HuH-7 (cell line): ENCODE data around the gene SNX21.

Source experiments
- DNase-seq: peaks from one replicate; pipeline ENCODE4 v3.0.0; 2011; ENCODE audit warnings: low spot score

SNX21 gene

DNA sequence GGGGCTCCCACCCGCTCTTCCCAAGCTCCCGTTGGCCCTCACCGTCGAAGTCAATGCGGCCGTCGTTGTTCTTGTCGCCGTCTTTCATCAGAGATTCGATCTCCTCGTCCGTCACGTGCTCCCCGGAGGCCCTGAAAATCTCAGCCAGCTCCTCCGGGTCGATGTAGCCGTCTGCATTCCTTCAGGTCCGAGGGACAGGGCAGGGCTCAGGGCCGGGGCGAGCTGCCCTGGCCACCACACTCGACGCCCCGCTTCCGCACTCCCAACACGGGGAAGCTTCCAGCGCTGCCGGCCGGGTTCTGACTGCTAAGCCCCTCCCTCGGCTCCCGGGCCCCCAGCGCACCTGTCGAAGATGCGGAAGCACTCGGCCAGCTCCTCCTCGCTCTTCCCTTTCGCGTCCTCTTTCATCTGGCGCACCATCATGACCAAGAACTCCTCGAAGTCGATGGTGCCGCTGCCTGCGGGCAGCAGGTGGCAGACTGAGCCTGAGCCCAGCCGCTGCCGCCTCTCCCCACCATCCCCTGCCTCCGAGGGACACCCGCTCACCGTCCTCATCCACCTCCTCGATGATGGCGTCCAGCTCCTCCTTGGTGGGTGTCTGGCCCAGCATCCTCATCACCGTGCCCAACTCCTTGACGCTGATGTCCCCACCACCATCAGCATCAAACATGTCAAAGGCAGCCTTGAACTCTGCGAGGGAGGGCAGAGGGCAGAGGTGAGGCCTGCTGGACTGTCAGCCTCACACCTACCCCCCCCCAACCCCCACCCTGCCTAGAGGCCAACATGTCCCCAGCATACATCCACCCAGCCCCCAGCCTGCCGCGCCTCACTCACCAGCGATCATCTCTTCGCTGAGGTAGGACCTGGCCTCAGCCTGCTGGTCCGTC lies 9.4 kb upstream of the SNX21 start:
- DNase-seq, result no peak

DNA sequence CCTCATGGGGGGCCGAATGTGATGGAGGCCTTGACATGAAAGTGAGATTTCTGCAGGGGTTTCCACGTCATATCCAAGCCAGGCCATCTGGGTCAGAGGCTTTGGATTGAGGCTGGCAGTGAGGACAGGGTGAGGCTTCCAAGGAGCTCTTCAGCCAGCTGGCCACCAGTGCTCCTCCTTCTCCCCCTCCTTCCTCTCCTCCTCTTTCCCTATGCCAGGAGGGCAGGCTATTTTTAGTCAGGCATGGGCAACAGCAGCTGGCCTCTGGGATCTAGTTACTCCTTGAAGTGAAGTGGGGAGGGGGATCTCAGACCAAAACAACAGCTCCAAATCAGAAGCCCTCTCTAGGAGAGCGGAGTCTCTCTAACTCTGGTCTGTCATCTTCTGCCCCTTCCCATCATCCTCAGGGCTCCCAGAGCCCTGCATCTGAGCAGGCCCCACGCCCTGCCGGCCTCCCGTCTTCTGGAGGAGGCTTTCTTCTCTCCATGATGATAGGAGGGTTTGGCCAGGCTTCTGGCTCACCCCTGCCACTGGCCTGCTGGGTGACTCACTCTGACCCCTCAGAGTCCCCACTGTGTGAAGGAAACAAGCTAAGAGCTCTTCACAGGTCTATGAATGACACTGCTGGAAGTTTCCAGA lies 7.1 kb upstream of the SNX21 start:
- no peak for DNase-seq

DNA sequence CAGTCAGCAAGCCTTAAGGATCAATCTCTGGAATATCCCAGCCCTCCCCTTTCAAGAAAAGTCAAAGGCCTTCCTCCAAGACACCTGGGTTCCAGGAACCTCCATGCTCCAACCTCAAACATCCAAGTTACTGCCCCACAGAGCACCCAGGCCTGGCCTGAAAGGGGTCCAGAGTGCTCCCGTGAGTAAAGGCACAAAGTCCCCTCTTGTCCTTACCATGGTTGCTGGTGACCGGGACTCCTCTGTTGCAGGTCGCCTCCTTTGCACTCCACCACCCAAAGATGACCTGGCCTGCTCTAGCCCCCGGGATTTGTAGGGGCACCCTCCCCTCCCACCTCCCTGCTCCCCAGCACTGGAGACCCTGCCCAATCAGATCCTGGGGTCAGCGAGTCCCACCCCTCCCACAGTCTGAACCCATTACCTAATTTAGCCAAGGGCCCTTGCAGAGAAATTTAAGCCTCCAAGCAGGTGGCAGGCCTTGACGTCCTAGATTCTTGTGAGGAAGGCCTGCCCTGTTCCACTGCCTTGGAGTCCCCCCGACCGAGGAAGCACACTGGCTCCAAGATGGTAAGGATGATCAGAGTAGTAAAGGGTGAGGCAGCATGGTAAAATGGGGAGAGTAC lies 6.5 kb upstream of the SNX21 start, which contains the start of gene TNNC2:
TSS of gene TNNC2 (minus strand) at position 283 of the 623 bp plus-strand sequence. CDS start at position 219, 64 bp downstream.
- no peak for DNase-seq

DNA sequence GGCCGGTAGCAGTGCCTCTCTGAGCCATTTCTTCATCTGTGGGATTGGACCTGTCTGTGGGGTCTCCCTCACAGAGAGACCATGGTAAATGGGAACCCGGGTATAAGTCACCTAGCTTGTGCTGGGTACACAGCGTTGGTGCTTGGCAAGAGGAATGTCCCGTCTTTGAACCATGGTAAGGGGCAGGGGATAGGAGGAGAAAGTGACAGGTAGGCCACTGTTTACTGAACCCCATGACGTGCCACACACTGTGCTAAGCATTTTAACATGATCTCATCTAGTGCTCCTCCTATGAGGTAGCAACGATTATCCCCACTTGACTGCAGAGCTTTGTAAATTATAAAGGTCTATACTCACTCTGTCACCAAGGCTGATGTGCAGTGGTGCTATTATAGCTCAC lies 5.9 kb upstream of the SNX21 start:
- no peak for DNase-seq

DNA sequence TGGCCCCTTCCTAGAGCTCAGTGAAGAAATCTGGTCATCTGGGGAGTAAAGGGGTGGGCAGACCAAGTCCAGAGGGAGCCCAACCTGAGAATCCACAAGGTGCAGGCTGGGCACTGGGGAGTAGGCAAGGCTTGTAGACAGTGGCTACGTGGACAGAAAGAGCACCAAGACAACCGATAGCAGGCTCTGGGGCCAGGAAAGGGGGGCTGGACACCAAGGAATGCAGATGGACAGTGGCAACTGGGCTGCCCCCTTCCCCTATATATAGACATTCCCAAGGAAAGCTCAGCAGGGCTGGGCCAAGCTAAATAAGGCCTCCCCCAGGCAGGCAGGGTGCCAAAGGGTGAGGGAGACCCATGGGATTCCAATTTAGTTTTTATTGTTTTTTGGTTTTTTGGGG lies 5.0 kb upstream of the SNX21 start:
- no peak for DNase-seq

DNA sequence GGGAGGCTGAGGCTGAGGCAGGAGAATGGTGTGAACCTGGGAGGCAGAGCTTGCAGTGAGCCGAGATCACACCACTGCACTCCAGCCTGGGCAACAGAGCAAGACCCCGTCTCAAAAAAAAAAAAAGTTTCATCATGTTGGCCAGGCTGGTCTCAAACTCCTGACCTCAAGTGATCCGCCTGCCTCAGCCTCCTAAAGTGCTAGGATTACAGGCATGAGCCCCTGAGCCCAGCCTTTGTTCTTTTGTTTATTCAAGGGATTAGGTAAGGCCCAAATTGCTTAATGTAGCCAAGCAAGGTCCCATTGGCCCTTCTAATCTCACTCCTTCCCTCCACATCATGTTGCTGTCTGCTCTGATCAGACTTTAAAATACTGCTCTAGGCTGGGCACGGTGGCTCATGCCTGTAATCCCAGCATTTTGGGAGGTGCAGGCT lies 3.9 kb upstream of the SNX21 start:
- peak; percentile 70 for DNase-seq

DNA sequence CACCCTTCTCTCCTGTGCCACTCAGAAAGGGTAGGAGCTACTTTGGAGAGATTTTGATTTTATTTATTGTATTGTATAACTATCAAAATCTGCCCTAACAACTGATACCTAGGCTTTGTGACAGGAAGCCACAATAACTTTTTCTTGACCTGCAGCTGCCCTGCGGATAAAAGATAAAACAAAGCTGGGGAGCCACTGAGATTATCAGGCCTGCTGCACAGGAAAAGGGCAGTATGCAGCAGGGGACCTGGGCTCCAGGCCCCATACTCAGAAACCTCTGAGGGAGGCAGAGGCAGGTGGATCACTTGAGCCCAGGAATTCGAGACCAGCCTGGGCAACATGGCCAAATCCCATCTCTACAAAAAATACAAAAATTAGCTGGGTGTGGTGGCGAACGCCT lies 980 bp upstream of the SNX21 start:
- no peak for DNase-seq

DNA sequence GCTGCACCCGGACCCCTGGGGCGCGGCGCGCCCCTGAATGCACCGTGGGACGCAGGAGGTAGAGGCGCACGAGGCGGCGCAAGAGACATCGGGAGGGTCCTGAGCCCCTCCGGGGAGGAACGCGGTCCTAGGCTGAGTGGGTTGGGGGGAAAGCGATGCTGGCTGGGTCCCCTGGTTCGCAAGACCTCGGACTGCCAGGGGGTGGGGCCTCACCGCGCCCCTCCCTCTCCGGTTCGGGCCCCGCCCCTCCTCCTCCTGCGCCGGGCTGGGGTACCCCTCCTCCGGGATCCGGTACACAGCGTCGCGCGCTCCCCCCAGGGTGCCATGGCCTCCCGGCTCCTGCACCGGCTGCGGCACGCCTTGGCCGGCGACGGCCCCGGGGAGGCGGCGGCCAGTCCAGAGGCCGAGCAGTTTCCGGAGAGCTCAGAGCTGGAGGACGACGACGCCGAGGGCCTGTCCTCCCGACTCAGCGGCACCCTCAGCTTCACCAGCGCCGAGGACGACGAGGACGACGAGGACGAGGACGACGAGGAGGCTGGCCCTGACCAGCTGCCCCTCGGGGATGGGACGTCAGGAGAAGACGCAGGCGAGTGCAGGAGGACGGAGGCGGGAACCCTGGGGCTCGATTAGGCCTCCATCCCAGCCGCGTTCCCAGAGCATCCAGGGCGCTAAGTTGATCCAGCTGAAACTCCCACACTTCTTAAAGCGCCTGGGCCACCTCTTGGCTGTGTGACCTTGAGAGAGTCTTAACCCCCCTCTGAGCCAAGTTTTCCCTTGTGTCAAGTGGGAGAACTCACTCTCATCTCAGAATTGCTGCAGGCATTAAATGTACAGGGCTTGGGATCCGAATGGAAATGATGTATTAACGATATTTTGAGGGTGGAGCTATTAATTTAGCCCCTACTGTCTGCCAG lies 541 bp downstream of the SNX21 start:
- DNase-seq, result peak; percentile 90

DNA sequence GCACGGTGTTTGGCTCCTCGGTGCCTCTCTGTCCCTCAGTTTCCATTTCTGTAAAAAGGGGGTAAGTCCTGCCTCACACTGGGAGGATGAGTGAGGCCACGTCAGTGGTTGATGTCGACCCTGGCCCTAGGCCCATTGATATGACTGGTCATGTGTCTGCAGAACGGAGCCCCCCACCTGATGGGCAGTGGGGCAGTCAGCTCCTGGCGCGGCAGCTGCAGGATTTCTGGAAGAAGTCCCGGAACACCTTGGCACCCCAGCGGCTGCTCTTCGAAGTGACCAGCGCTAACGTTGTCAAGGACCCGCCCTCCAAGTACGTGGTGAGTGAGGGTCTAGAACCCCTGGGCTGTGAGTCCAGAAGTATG lies 1.2 kb downstream of the SNX21 start:
- no peak for DNase-seq

DNA sequence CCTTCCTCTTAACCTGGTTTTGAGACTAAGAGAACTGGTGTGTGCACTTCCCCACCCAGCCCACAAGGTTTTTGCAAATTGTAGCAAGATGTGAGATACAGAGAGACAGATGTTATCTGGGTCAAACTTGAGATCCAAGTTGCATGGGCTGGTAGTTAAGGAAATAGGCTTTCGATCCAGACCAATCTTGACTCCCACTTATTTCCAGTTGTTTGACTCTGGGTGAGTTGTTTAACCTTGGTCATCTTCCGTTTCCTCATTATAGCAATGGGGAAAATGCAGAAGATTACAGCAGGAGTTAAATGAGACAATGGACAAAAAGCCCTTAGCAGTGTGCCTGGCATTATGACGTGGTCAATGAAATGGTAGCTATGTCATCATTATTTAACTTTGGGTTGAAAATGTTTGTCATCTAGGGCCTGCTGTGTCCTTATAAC lies 1.7 kb downstream of the SNX21 start:
- no peak for DNase-seq

DNA sequence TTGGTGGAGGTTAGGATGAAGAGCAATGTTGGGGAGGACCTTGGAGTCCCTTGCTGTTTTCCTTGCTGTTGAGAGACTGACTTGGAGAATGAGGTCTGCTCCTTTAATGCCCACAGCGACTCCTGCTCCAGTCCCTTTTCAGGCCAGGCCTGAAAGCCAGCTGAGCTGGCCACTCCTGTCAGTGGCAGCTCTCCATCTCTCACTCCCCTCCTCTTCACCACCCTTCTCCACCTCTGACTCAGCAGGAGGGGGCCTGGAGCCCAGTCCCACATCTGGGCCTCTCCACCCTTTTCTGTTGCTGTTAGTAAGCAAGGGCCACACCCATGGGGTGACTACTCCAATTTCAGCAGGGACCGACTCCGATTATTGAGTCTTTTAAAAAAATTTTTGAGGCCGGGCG lies 2.2 kb downstream of the SNX21 start:
- no peak for DNase-seq

DNA sequence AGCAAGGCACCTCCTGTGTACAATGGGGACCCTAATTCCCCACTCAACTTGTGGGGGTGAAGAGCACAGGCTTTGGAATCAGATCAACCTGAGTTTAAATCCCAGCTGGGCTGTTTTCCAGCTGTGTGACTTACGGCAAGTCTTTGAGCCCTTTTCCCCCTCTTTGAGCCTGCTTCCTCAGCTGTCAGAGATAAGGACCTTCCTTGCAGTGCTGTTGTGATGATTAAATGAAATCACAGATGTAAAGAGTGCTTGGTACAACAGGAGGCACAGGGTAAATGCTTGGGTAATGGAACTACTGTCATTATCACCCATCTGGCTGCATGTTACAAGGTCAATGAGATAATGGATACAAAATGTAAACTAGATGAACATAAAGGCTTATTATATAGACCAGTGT lies 3.2 kb downstream of the SNX21 start:
- DNase-seq, result no peak

DNA sequence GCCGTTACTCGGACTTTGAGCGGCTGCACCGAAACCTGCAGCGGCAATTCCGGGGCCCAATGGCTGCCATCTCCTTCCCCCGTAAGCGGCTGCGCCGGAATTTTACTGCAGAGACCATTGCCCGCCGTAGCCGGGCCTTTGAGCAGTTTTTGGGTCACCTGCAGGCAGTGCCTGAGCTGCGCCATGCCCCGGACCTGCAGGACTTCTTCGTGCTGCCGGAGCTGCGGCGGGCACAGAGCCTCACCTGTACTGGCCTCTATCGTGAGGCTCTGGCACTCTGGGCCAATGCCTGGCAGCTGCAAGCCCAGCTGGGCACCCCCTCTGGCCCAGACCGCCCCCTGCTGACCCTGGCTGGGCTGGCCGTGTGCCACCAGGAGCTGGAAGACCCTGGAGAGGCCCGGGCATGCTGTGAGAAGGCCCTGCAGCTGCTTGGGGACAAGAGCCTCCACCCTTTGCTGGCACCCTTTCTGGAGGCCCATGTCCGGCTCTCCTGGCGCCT lies 7.2 kb downstream of the SNX21 start:
- DNase-seq, result no peak

DNA sequence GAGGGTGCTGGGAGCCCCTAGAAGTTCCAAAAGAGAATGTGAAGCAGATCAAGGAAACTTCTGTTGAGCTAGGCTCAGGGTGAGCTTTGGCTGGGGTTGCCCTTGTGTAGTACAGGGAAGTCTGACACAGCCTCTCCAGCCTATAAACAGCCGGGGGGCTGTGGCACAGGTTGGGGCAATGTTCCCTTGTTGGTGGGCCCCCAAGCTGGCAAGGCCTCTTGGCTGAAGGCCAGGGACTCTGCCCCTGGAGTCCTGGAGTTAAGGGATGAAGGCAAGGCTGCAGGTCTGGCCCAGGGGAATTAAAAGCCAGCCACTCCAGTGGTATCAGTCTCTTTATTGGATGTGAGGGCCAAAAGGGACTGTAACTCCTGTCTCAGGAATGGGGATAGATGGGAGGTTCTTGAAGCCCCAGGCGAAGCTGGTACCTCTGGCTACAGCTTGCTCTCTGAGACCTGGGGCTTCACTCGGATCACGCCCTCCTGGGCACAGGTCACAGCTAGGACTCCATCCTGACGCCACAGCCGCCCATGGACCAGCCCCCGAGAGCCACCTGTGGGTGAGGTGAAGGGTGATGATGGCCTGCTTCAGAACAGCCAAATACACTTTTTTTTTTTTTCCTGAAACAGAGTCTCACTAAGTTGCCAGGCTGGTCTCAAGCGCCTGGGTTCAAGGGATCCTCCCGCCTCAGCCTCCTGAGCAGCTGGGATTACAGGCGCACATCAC lies 8.0 kb downstream of the SNX21 start:
- DNase-seq, result no peak

DNA sequence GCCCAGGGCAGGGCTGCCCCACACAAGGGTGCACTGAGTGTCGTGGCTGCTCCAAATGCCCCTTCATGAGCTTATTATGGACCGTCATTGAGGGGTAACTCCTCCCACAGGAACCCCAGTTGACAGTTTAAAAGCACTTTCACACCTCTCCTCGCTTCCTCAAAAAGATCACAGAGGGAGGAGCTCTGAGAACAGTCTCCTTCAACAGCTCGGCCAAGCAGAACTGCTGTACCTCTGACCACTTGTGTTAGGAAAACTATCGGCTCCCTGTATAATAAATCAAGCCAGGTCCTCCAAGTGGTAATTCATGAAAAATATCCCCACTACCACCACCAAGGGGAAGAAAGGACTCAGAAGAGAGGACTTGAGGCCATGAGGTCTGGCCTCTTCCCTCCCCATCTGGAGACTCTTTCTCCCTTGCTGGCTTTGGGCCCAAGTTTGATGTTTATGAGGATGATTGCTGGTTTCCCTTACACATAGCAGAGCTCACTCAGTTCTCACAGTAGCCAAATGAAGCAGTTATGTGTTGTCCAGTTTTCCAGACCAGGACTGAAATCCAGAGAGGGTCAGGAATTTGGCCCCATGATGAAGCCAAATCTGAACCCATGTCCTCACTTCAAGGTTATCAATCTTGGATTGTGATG lies 8.7 kb downstream of the SNX21 start:
- no peak for DNase-seq

DNA sequence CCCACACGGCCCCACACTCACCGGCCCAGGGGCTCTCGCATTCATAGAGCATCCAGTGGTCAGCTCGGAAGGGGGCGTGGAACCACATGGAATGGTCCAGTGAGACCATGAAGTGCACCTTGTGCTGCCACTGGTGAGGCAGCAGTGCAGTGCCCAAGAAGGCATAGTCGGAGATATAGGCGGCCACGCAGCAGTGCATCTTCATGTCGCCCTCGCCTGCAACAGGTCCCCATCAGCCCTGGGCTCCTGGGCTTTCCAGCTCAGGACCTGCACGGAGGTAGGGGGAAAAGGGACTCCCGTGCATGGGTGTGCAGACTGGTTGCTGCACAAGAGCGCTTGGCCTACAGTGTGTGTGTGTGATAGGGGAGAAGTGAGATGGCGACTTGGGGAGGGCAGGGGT lies 9.9 kb downstream of the SNX21 start:
- no peak for DNase-seq

DNA sequence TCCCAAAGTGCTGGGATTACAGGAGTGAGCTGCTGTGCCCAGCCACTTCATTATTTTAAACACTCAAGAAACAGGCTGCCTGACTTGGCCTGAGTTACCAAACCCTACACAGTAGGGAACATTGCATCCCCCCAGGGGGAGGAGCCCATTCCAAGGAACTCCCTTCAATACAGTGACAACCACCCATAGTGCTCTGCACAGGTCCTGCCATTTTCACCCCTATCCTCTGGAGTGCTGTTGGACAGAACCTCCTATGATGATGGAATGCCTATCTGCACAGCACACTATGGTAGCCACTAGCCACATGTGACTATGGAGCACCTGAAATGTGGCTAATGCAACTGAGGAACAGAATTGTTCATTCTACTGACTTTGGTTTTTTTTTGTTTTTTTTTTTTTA lies 11.9 kb downstream of the SNX21 start:
- no peak for DNase-seq

DNA sequence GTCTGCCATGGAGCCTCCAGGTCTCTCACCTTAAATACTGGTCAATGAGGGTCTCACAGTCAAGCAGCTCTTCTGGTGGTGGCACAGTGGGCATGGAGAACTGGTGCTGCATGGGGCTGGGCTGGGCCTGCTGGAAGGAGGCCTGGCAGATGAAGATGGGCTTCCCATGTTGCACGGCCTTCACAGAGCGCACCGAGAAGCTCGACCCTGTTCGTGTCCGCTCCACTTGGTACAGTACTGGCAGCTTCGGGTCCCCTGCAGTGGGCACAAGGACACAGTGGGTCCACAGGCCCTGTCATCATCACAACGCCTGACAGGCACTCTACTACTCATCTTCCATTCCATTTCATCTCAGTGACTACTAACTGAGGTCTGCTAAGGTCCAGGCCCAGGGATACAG lies 14.8 kb downstream of the SNX21 start:
- no peak for DNase-seq

DNA sequence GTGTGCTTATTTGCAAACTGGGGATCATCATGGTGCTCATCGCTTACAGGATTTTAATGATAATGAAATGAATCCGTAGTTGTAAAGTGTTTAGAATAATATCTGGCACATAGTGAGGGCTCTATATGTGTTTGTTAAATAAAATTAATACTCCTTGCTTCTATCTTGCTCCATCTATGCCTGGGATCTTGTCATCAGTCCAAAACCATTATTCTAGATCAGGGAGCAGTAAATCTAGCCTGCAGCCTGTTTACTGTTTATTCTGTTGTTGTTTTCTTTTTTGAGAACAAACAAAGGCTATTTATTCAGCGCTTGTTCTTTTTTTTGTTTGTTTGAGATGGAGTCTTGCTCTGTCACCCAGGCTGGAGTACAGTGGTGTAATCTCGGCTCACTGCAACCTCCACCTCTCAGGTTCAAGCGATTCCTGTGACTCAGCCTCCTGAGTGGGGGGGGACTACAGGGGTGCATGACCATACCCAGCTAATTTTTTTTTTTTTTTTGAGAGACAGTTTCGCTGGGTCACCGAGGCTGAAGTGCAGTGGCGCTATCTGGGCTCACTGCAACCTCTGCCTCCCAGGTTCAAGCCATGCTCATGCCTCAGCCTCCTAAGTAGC lies 15.5 kb downstream of the SNX21 start:
- no peak for DNase-seq

DNA sequence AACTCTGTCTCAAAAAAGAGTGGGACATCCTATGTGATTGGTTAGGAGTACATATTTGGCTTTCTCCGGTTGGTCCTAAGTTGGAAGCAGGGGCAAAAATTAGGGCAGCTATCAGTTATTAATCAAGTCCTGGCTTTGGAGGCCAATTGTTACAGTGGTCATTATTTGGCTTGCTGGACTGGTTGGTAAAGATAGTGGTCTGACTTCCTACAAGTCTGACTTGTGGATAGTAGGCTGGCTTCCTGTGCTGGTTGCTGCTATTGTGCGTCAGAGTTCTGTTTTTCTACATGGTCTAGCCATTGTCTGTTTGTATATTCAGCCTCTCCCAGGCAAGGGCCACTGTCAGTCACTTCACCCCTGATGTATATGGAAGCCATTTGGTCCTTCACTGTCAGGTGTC lies 16.6 kb downstream of the SNX21 start:
- DNase-seq, result no peak
